Stimulated activated CD8-positive, alpha-beta memory T cell treated with anti-CD3 and anti-CD28 coated beads, Interleukin-2, amount 100 ng/mL, for 1 hour (primary cell): ENCODE data around the gene FOXC2.

Experiments used
- DNase-seq, 2 donors: peaks; one replicate each; pipeline ENCODE4 v3.0.0-alpha.2; 2020; ENCODE audit warnings: low read depth in 2 of 2

FOXC2 gene

DNA sequence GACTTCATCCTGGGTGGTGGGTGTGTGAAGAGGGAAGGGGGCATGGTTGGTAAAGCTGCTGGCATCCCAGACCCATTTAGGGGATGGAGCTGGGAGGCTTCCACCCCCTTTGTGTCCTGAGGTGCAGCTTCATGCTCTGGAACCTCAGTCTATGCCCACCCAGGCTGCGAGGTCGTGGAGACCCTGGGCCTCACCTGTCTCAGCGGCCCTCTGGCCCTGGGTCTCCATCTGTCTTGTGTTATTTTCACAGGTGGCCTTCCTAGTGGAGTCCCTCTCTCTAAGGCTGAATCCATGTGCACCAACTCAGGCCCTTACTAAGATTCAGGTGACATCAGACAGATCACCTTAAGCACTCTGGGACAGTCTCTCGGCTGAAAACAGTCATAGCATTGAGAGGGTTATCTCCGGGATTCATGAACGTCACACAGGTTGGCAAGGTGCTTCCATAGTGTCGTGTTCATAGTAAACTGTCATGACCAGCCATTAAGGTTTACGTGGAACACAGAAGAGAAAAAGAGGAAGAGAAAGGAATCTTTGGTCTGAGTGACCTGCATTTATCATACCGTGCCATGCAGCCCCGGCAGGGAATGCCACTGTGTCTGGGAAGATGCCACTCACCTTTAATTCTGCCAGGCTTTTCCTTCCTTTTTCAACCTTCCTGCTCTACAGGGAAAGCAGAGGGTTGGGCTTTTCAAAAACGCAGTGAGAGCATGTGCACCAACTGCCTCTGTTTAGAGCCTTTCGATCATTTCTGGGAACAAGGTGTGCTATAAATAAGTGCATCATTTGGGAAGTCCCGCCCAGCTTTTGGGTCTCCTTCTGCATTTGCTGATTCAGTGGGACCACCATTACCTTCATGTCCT lies 7.2 kb downstream of the FOXC2 start:
- DNase-seq = no peak

GRCh38 chr16:86574646-86575045 lies 8.0 kb downstream of the FOXC2 start:
- no peak for DNase-seq

DNA sequence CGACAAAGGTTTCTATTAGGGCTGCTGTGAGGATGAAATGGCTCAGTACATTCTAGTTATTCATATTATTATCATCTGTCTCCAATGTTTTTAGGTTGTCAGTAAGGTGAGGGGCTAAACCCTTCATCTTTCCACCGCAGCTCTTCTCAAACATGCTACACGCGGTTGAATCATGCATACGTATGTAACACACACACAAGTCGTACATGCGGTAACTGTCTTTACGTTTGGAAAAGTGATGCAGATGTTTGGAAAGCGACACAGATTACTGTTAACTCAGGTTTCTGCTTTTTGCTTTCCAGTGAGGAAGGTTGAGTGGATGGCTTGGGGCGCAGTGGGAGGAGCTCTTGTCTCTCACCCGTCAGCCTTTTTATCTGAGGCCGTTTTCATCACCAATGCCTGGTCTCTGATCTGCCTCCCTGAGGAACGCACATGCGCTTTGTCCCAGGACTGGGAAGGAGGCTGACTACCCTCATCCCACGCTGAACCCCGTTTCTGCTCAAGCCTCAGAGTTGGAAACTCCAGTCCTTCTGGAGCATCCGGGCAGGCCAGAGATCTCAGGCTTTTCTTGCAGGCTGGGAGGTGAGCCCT lies 8.6 kb downstream of the FOXC2 start:
- DNase-seq = no peak

DNA sequence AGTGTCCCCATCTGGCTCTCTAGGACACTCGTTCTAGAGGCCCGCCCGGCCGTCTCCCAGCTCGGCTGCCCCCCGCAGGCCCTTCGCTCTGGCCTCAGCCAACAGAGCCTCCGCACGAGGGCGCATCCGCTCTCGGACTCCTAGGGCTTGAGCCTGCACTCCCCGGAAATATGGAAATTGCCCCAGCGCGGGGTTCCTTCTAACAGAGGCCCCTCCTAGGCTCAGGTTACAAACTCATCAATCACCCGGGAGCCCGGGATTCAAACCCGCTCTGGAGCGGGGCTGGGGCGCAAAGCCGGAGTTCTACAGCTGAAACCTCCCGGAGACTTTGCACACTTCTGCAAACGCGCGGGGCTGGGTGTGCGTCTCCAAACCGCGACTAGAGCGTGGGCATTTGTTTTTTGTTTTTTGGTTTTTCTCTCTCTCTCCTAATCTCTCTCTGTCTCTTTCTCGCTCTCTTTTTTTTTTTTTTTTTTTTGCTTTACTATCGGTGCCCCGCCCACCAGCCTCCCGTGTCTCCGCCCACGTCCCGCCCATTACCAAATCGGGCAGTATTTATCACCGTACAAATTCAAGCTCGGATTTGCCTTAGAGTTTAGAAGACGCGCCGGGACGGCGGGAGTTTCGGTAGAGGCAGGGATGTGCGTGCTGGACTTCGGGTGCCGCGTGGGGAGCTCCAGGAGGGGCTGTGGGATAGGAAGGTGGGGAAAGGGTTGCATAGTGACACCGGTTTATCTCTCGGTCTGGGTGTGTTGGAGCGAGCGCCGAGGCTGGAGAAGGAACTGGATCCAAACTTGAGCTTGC lies 9.3 kb downstream of the FOXC2 start:
- DNase-seq = no peak

- no peak for DNase-seq
Measured at GRCh38 chr16:86576591-86577313, 10.1 kb downstream of the FOXC2 start.

DNA sequence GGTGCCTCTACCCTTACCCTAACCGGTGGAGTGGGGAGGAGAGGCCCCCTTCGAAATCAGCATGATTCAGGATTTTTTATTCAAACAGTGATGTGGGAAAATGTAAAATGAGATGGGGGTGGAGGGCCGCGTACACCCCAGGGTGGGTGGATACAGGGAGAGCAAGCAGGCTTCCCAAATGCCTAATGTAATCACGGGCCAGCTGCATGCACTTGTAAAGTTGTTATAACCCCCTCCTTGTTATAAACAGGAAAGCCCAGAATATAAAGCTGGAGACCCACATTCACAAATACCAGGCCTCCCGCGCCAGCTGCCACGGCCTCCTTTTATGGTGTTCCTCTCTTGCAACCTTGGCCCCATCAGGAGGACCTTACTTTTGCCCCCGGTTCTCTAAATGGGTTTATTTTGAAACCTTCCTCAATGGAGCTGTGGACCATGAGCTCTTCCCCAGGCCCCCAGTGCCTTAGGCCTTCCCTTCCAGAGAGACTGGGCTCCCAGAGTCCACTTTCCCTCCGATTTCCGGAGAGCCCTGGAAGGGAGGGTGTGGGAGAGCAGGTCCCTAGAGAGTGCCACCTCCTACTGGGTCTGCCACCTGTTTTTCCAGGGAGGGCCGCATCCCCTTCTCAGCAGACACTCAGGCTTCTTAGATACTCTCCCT lies 10.8 kb downstream of the FOXC2 start:
- DNase-seq = no peak

GRCh38 chr16:86578061-86578599 lies 11.5 kb downstream of the FOXC2 start, which contains the start of gene FOXL1:
TSS of gene FOXL1 (plus strand) at chr16:86578549. CDS start at chr16:86578724, 175 bp downstream.
- DNase-seq = no peak

DNA sequence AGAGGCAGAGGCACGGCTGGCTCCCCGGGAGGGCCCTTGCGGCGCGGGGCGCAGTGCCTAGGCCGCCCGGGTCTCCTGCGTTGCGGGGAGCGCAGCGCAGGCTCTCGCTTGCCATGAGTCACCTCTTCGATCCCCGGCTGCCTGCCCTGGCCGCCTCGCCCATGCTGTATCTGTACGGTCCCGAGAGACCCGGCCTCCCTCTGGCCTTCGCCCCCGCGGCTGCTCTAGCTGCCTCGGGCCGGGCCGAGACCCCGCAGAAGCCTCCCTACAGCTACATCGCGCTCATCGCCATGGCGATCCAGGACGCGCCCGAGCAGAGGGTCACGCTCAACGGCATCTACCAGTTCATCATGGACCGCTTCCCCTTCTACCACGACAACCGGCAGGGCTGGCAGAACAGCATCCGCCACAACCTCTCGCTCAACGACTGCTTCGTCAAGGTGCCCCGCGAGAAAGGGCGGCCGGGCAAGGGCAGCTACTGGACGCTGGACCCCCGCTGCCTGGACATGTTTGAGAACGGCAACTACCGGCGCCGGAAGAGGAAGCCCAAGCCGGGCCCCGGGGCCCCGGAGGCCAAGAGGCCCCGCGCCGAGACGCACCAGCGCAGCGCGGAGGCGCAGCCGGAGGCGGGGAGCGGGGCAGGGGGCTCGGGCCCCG lies 12.1 kb downstream of the FOXC2 start:
- no peak for DNase-seq

GRCh38 chr16:86579268-86580062 lies 12.8 kb downstream of the FOXC2 start:
- DNase-seq = no peak

DNA sequence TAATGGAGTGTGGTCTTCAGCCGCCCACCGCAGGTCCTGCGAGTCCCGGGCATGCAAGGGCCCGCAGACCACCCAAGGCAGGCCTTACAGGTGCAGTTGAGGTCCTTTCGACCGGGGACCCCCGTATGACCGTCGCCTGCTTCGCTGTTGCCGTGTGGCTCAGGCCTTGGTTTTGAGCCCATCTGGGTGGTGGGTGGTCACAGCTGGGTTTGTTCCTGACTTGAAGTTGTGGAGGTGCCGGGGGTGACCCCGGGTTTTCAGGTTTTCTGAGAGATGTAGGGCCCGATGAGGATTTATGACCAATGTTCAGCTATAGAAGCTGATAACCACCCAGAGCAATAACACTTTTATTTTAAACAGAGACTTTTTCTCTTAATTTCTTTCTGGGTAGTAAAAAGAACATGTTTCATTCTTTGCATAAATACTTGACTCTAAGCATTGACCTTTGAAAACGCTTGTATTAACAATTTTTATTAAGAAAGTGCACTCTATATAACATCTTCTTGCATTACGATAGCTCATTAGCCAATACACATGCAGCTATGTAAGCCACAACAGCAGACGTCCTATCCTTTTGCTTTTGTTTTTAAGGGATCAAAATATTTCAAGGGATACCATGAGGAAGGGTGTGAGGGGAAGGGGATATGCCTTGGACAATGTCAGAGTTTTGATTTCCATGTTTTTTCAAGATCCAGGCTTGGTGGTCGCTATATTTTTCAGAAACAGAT lies 13.6 kb downstream of the FOXC2 start:
- no peak for DNase-seq

DNA sequence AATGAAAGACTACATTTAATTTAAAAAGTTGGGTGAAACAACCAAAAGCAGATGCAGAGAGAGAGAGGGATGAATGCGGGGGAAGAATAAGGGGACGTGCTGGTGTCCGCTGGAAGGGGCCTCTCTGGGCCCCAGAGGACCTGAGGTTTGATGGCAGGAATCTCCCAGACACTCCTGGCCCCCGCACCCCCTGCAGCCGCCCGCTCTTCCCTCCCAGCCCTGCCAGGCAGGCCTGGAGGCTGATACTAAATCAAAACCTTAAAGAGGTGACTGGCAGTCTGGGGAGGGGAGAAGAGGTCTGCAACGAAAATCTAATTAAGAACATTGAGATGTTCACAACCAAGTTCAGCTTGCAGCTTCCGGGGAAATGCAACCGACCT lies 14.2 kb downstream of the FOXC2 start:
- no peak for DNase-seq

- no peak for DNase-seq
Measured at GRCh38 chr16:86581458-86581857, 14.8 kb downstream of the FOXC2 start.

- DNase-seq = no peak
Measured at GRCh38 chr16:86584071-86584685, 17.5 kb downstream of the FOXC2 start.

GRCh38 chr16:86584726-86585721 lies 18.4 kb downstream of the FOXC2 start:
- no peak for DNase-seq

DNA sequence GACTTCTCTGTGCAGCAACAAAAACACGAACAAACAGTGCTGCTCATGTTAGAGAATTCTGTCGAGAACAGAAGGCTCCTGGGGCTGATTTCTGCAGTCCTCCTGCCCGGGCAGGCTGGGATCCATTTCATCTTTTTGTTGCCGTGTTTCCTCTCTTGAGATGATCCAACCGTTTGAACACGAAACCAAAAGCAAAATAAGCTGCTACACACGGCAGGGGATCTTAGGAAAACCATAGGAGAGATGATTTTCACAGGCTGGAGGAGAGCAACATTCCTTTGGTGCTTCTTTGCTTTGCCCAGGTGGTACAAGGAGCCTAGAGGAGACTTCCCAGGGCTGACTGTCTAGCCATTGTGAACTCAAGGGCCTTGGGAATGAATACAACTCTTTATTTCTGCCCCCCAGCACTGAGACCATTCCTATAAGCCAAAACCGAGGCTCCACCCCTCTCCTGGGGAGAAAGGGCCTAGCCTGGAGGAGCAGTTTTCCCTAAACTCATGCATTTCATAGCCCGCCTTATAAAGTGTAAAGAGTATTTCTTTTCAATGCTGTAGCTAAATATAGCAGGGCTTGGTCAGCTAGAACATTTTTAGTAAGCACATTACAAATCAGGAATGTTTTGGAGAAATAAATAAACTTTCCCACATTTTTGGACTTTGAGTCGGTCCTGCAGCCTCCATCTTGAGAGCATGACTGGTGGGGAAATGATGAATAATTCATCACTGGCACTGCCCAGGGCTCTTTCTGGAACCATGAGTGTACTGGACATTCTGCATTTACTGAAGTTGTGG lies 19.4 kb downstream of the FOXC2 start:
- DNase-seq = no peak

GRCh38 chr16:86587487-86587886 lies 20.9 kb downstream of the FOXC2 start:
- no peak for DNase-seq
